Upper lobe of left lung (tissue), 6 donors: ENCODE measurements around the gene SYK. TPM values are rescaled to one million over a fixed set of nuclear protein-coding genes. Genes with fewer than 3 reads are reported as not detected.
"Not testable (repeated sequence)": the region's sequence is repeated elsewhere in the genome, so short reads cannot be mapped to it uniquely, and the experiment has no call there.

Experiments
- ATAC-seq, 2 donors: fragments of 200-7000 bp; cut with Tn5 transposase; one replicate each; pipeline ENCODE4 v1.9.1; 2022; ENCODE audit warnings: mild to moderate bottlenecking in 2 of 2, moderate library complexity in 2 of 2; ENCODE audit not compliant: low FRiP score in 2 of 2
- DNase-seq, 2 donors: peaks; one replicate each; pipeline ENCODE4 v3.0.0-alpha.2; 2019 to 2020
- H3K27ac ChIP-seq, 4 donors: fragments of 200-600 bp; sonication (generic); one replicate each; pipeline ENCODE4 v1.5.1; 2016 to 2019
- H3K27me3 ChIP-seq, 4 donors: fragments of 200-600 bp; sonication (generic); one replicate each; pipeline ENCODE4 v1.5.1; 2017 to 2019
- H3K36me3 ChIP-seq, 4 donors: fragments of 200-600 bp; sonication (generic); one replicate each; pipeline ENCODE4 v1.5.1; 2016 to 2019
- H3K4me1 ChIP-seq, 4 donors: fragments of 200-600 bp; sonication (generic); one replicate each; pipeline ENCODE4 v1.5.1; 2018 to 2019
- H3K4me3 ChIP-seq, 4 donors: fragments of 200-600 bp; sonication (generic); one replicate each; pipeline ENCODE4 v1.5.1; 2017 to 2019; ENCODE audit warnings: mild to moderate bottlenecking in 2 of 4, moderate library complexity in 1 of 4
- H3K9me3 ChIP-seq, 4 donors: fragments of 200-600 bp; sonication (generic); one replicate each; pipeline ENCODE4 v1.5.1; 2018 to 2019
- CTCF ChIP-seq, 6 experiments: fragments of 450-650 bp in 4 of 6; fragments of 200-600 bp in 2 of 6; sonication (generic) in 2 of 6; IDR thresholded peaks; one replicate each; pipeline ENCODE4 v1.5.1; 2016 to 2019; ENCODE audit warnings: antibody characterized with exemption in 6 of 6
- EP300 ChIP-seq, 4 donors: sonication (generic); formaldehyde crosslinking; IDR thresholded peaks; one replicate each; pipeline ENCODE4 v1.5.1; 2017; ENCODE audit warnings: antibody characterized with exemption in 4 of 4, control low read depth in 2 of 4
- POLR2A ChIP-seq, 4 donors: fragments of 450-650 bp; IDR thresholded peaks; one replicate each; pipeline ENCODE4 v1.5.1; 2016 to 2017; ENCODE audit warnings: antibody characterized with exemption in 4 of 4, mild to moderate bottlenecking in 2 of 4
- POLR2AphosphoS5 ChIP-seq, 2 donors: sonication (generic); formaldehyde crosslinking; IDR thresholded peaks; one replicate each; pipeline ENCODE4 v1.5.1; 2017; ENCODE audit warnings: antibody characterized with exemption in 2 of 2
- WGBS, 2 donors: methylation state at CpG; one replicate each; pipeline ENCODE4 v1.1.5; 2017 to 2018; 5-methylcytosine and 5-hydroxymethylcytosine counted together
- total RNA-seq, 6 donors: library from RNA; depleted of rRNA in 4 of 6; stranded (reverse); fragments of >200 nt in 4 of 6; gene quantifications; one replicate each; pipeline versions ENCODE4 v1.1.0 to v1.2.1, GENCODE V29; 2016 to 2021
- donor health status: DM: no; HTN: no; CAD: no; lungs with moderate emphysema.
- donor health status: DM: no; HTN: yes; CAD: no; lungs with severe emphysema.

SYK gene
- total RNA-seq, 6 donors from 2014 or later, result 35.3 to 91.6 (median 47.6) TPM

GRCh38 chr9:90775657-90776056 lies 26.0 kb upstream of the SYK start:
- Histone ChIP-seq H3K9me3 (no peaks in the 10 kb centered on the region), H3K27ac (no peak overlapping the region), H3K4me1 (no peaks in the 10 kb centered on the region), H3K27me3 (no peaks in the 10 kb centered on the region), H3K4me3 (no peak overlapping the region), H3K36me3 (no peaks in the 10 kb centered on the region)
- TF ChIP-seq POLR2A (IDR thresholded peaks at IDR 0.05) (no peak), POLR2AphosphoS5 (IDR thresholded peaks at IDR 0.05) (no peak), EP300 (IDR thresholded peaks at IDR 0.05) (no peak), CTCF (IDR thresholded peaks at IDR 0.05) (no peak)
- no peak for DNase-seq
- no peak for ATAC-seq
- WGBS, 2 donors, result 46 to 51% methylated on average over 3 of the region's 3 CpGs

- H3K36me3 ChIP-seq, result no peaks in the 10 kb centered on the region
- no peaks in the 10 kb centered on the region for H3K27me3 ChIP-seq
- WGBS, 2 donors, result 95 to 98% methylated on average over 2 of the region's 2 CpGs
- no peak overlapping the region for H3K27ac ChIP-seq
- H3K4me3 ChIP-seq, result no peak overlapping the region
- DNase-seq (no peak), ATAC-seq (no peak)
- TF ChIP-seq POLR2A (IDR thresholded peaks at IDR 0.05), result no peak
- no peak for TF ChIP-seq POLR2AphosphoS5 (IDR thresholded peaks at IDR 0.05)
- TF ChIP-seq EP300 (IDR thresholded peaks at IDR 0.05), result no peak
- TF ChIP-seq CTCF (IDR thresholded peaks at IDR 0.05), result no peak
- H3K9me3 ChIP-seq, result no peaks in the 10 kb centered on the region
- H3K4me1 ChIP-seq, result no peaks in the 10 kb centered on the region
These were observed 22.9 kb upstream of the SYK start for GRCh38 chr9:90778746-90779145.

- no peak overlapping the region for H3K27ac ChIP-seq
- no peaks in the 10 kb centered on the region for H3K9me3 ChIP-seq
- no peaks in the 10 kb centered on the region for H3K27me3 ChIP-seq
- DNase-seq (no peak), ATAC-seq (no peak)
- WGBS, 2 donors, result 56 to 61% methylated on average over 3 of the region's 3 CpGs
- H3K4me1 ChIP-seq, result no peaks in the 10 kb centered on the region
- no peak overlapping the region for H3K4me3 ChIP-seq
- no peak for TF ChIP-seq CTCF (IDR thresholded peaks at IDR 0.05)
- TF ChIP-seq POLR2A (IDR thresholded peaks at IDR 0.05), result no peak
- no peak for TF ChIP-seq POLR2AphosphoS5 (IDR thresholded peaks at IDR 0.05)
- no peak for TF ChIP-seq EP300 (IDR thresholded peaks at IDR 0.05)
- H3K36me3 ChIP-seq, result no peaks in the 10 kb centered on the region
These were observed 18.1 kb upstream of the SYK start for GRCh38 chr9:90783552-90783951.

- ATAC-seq, result no peak
- H3K9me3 ChIP-seq, result no peaks in the 10 kb centered on the region
- no peak for TF ChIP-seq CTCF (IDR thresholded peaks at IDR 0.05)
- TF ChIP-seq POLR2A (IDR thresholded peaks at IDR 0.05), result no peak
- TF ChIP-seq EP300 (IDR thresholded peaks at IDR 0.05), result no peak
- TF ChIP-seq POLR2AphosphoS5 (IDR thresholded peaks at IDR 0.05), result no peak
These were observed 17.7 kb upstream of the SYK start for GRCh38 chr9:90783964-90784363.

GRCh38 chr9:90787771-90788460 lies 13.7 kb upstream of the SYK start:
- DNase-seq (no peak), ATAC-seq (no peak)
- Histone ChIP-seq H3K4me3 (no peak overlapping the region), H3K27me3 (no peaks in the 10 kb centered on the region), H3K27ac (no peak overlapping the region), H3K9me3 (no peaks in the 10 kb centered on the region), H3K36me3 (no peaks in the 10 kb centered on the region), H3K4me1 (no peaks in the 10 kb centered on the region)
- TF ChIP-seq POLR2AphosphoS5 (IDR thresholded peaks at IDR 0.05), result no peak
- no peak for TF ChIP-seq EP300 (IDR thresholded peaks at IDR 0.05)
- TF ChIP-seq POLR2A (IDR thresholded peaks at IDR 0.05), result no peak
- no peak for TF ChIP-seq CTCF (IDR thresholded peaks at IDR 0.05)
- 54% methylated on average over 4 of the region's 4 CpGs for WGBS, 2 donors

More at GRCh38 chr9:90783964-90784363, 17.7 kb upstream of the SYK start:
- Histone ChIP-seq H3K27me3 (no peaks in the 10 kb centered on the region), H3K27ac (no peak overlapping the region), H3K4me1 (no peaks in the 10 kb centered on the region), H3K36me3 (no peaks in the 10 kb centered on the region), H3K4me3 (no peak overlapping the region)
- WGBS, 2 donors, result 62 to 77% methylated on average over 8 of the region's 8 CpGs
- DNase-seq, result no peak

- H3K36me3 ChIP-seq, H3K4me1 ChIP-seq, DNase-seq, H3K27me3 ChIP-seq, H3K4me3 ChIP-seq, H3K27ac ChIP-seq, ATAC-seq, H3K9me3 ChIP-seq: not testable (repeated sequence)
- 56 to 73% methylated on average over 1 of the region's 1 CpG for WGBS, 2 donors
These were observed 13.1 kb upstream of the SYK start for GRCh38 chr9:90788527-90788926.
